ENCODE data around the gene SPEN. TPM values are rescaled to one million over a fixed set of nuclear protein-coding genes. Genes with fewer than 3 reads are reported as not detected.

The SPEN gene
- total RNA-seq, 1 experiment from 2014 or later, result 58.3 TPM

DNA sequence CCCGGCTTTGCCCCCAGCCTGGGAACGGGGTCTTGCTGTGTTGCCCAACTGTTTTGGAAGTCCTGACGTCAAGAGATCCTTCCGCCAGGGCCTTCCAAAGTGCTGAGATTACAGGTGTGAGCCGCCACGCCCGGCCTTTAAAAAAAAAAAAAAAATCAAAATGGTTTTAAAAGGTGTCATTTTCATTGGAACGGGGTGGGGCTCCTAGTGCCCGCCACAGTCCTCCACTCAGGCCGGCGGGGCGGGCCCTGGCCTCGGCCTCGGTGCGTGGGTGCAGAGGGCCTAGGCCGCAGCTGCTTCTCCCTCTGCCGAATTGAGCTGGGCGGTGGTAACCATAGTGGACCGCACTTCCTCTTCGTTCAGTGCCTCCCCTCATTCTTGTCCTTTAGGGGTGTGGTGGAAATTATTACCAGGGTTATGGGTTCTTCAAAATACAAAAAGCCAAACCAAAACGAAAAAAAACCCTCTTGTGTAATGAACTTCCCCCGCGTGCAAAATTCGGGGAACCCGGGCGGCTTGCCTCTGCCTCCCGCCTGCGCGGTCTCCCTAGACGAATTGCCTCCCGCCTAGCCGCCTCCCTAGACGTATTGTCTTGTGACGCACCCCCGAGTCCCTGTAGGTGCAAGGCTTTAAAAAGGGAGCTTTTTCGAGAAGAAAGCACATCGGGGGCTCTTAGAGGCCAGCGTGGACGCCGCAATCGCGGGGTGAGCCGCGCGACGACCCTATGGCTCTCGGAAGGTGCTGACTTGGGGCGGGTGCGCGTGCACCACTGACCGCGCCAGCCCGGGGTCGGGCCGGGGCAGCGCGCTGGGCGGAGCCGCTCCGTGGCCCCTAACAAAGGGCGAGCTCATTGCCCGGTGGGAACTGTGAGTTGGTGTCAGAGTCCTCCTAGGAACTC lies 10.5 kb upstream of the SPEN start:
- H3K9me3 ChIP-seq (ENCODE audit: control insufficient read depth, insufficient read depth, low read depth, low read length), result no peaks in the 10 kb centered on the region
- no peak for ATAC-seq
- ChIA-PET POLR2A (interaction anchor here (0.6 kb wide), 1 partner anchor 49 kb away, joined by 9 read pairs; no protein-coding TSS in a partner anchor), CTCF (no interaction called here)
- H3K4me1 ChIP-seq (ENCODE audit: control insufficient read depth, insufficient read depth, low read length), result peaks cover 17% of the 10 kb centered on the region
- H3K36me3 ChIP-seq (ENCODE audit: control insufficient read depth, insufficient read depth, low read length), result no peaks in the 10 kb centered on the region
- peak overlapping the region in 1 of 2 experiments; percentile 91; a peak in 3 of 4 replicates for H3K4me3 ChIP-seq (ENCODE audit: low read depth in 2 of 2, low read length in 2 of 2)
- intact Hi-C loops (cut with micrococcal nuclease; ENCODE audit: unreplicated experiment), result no loop called here
- peak overlapping the region; percentile 73 for H3K27ac ChIP-seq (ENCODE audit: low read length)
- DNase-seq (ENCODE audit: low read depth, low spot score), result no peak
- no peak for TF ChIP-seq TCF7L2 (IDR thresholded peaks at IDR 0.05; ENCODE audit: low read depth, low read length)
- TF ChIP-seq, protein P1, sequence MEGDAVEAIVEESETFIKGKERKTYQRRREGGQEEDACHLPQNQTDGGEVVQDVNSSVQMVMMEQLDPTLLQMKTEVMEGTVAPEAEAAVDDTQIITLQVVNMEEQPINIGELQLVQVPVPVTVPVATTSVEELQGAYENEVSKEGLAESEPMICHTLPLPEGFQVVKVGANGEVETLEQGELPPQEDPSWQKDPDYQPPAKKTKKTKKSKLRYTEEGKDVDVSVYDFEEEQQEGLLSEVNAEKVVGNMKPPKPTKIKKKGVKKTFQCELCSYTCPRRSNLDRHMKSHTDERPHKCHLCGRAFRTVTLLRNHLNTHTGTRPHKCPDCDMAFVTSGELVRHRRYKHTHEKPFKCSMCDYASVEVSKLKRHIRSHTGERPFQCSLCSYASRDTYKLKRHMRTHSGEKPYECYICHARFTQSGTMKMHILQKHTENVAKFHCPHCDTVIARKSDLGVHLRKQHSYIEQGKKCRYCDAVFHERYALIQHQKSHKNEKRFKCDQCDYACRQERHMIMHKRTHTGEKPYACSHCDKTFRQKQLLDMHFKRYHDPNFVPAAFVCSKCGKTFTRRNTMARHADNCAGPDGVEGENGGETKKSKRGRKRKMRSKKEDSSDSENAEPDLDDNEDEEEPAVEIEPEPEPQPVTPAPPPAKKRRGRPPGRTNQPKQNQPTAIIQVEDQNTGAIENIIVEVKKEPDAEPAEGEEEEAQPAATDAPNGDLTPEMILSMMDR (IDR thresholded peaks at IDR 0.05), result no peak
- no peak; the same call in 1 of the 2 replicates for TF ChIP-seq POLR2AphosphoS5 (IDR thresholded peaks at IDR 0.05; ENCODE audit: low read depth, low read length)
- TF ChIP-seq, protein P2, sequence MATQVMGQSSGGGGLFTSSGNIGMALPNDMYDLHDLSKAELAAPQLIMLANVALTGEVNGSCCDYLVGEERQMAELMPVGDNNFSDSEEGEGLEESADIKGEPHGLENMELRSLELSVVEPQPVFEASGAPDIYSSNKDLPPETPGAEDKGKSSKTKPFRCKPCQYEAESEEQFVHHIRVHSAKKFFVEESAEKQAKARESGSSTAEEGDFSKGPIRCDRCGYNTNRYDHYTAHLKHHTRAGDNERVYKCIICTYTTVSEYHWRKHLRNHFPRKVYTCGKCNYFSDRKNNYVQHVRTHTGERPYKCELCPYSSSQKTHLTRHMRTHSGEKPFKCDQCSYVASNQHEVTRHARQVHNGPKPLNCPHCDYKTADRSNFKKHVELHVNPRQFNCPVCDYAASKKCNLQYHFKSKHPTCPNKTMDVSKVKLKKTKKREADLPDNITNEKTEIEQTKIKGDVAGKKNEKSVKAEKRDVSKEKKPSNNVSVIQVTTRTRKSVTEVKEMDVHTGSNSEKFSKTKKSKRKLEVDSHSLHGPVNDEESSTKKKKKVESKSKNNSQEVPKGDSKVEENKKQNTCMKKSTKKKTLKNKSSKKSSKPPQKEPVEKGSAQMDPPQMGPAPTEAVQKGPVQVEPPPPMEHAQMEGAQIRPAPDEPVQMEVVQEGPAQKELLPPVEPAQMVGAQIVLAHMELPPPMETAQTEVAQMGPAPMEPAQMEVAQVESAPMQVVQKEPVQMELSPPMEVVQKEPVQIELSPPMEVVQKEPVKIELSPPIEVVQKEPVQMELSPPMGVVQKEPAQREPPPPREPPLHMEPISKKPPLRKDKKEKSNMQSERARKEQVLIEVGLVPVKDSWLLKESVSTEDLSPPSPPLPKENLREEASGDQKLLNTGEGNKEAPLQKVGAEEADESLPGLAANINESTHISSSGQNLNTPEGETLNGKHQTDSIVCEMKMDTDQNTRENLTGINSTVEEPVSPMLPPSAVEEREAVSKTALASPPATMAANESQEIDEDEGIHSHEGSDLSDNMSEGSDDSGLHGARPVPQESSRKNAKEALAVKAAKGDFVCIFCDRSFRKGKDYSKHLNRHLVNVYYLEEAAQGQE (IDR thresholded peaks at IDR 0.05; ENCODE audit: insufficient read depth in 1 of 2, low read depth in 2 of 2, low read length in 1 of 2), result no peak
- H3K27me3 ChIP-seq (ENCODE audit: control insufficient read depth, insufficient read depth, low read length), result no peaks in the 10 kb centered on the region
- in situ Hi-C loops (cut with HindIII; ENCODE audit: low pct_unique_long_range_greater_than_20kb, low sequenced_read_pairs), result no loop called here
- no TSS peak for BruUV-seq (replicated peaks)

GRCh38 chr1:15837931-15838330 lies 9.6 kb upstream of the SPEN start:
- TF ChIP-seq POLR2AphosphoS5 (IDR thresholded peaks at IDR 0.05; ENCODE audit: low read depth, low read length) (no peak), SIN3A (IDR thresholded peaks at IDR 0.05; ENCODE audit: borderline replicate concordance, insufficient read depth, low read depth, low read length) (no peak), TCF7L2 (IDR thresholded peaks at IDR 0.05; ENCODE audit: low read depth, low read length) (no peak)
- TF ChIP-seq, protein P1 (IDR thresholded peaks at IDR 0.05), result no peak
- TF ChIP-seq, protein P2 (IDR thresholded peaks at IDR 0.05; ENCODE audit: insufficient read depth in 1 of 2, low read depth in 2 of 2, low read length in 1 of 2), result no peak
- Histone ChIP-seq H3K4me3 (ENCODE audit: low read depth in 2 of 2, low read length in 2 of 2) (no peak overlapping the region), H3K36me3 (ENCODE audit: control insufficient read depth, insufficient read depth, low read length) (no peaks in the 10 kb centered on the region), H3K4me1 (ENCODE audit: control insufficient read depth, insufficient read depth, low read length) (peaks cover 12% of the 10 kb centered on the region), H3K9me3 (ENCODE audit: control insufficient read depth, insufficient read depth, low read depth, low read length) (no peaks in the 10 kb centered on the region), H3K27me3 (ENCODE audit: control insufficient read depth, insufficient read depth, low read length) (no peaks in the 10 kb centered on the region), H3K27ac (ENCODE audit: low read length) (no peak overlapping the region)
- intact Hi-C loops (cut with micrococcal nuclease; ENCODE audit: unreplicated experiment) (no loop called here), in situ Hi-C loops (cut with HindIII; ENCODE audit: low pct_unique_long_range_greater_than_20kb, low sequenced_read_pairs) (no loop called here)
- ChIA-PET POLR2A (interaction anchor here (0.6 kb wide), 1 partner anchor 50 kb away, joined by 9 read pairs; no protein-coding TSS in a partner anchor), CTCF (no interaction called here)
- no peak for DNase-seq (ENCODE audit: low read depth, low spot score)
- BruUV-seq (replicated peaks), result no TSS peak
- ATAC-seq, result no peak

All from Panc1 (cell line).